ENCODE results near the gene EDC3.
"Not testable (repeated sequence)": the region's sequence is repeated elsewhere in the genome, so short reads cannot be mapped to it uniquely, and the experiment has no call there.

Gene EDC3

DNA sequence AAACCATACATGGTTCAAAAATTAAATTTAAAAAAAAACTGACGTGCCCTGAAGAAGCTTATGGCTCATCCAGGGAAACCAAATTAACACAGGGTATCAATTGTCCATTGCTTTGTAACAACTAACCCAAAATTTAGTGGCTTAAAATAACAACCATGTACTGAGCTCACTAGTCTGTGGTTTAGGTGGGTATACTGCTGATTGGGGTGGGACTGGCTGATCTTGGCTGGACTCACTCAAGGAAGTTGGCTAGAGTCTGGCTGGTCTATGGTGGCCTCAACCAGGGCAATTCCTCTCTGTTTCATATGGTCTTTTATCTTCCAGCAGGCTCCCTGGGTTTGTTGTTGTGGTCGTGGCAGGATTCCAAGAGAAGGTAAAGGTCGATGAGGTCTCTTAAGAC is 14.1 kb upstream of the EDC3 start:
- no peak for DNase-seq

DNA sequence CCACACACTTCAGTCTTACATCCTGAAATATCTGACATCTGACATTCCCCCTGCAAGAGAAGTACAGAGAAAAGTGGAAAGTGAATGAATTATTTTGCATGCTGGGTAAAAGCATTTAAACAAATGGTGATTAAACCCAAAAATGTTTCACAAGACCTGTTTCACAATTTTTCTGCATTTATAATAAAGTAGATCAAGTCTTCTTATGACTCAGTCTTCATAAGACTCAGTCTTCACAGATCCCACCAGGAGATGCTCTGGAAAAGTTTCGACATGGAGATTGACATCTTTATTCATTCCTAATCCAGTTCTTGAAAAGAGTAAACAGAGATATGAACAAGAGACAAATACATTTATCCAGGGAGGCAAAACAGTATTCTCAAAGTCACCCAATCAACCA is 13.2 kb upstream of the EDC3 start:
- no peak for DNase-seq

DNA sequence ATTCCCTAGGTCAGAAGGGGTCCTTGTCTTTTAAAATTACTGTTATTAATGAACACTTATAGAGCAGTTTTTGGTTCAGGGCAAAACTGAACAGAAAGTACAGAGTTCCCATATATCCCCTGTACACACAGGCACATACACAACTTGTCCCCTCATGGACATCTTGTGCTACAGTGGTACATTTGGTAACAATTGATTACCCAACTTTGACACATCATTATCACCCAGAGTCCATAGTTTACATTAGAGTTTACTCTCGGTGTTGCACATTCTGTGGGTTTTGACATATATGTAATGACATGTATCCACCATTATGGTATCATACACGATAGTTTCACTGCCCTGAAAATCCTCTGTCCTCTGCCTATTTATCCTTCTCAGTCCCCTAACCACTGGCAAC is 984 bp upstream of the EDC3 start:
- DNase-seq: no peak

DNA sequence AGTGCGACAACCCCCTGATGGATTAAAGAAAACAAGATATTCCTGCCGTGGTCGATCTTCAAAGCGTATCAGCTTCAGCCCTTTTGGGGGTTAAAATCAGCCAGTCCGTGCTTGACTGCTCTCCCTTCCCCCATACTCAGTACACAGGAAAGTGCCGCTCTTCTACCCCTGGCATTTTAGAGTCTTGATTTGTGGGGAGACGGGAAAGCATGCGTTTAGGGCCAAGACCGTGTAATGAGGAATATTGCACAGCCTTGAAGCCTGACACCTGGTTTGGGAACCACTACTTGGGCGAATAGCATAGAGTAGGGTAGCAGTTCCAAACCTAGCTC is 540 bp upstream of the EDC3 start:
- DNase-seq: no peak

DNA sequence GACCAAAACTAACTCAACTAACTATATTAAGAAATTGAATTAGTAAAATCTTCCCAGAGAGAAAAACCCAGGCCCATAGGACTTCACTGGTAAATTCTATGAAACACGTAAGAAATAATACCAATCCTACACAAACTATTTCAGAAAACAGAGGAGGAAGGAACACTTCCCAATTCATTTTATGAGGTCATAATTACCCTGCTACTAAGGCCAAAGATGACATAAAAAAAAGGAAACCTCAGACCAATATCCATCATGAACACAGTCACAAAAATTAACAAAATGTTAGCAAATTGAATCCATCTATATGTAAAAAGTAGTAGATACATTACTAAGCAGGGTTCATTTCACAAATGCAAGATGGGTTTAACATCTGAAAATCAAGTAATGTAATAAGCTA is 3.5 kb downstream of the EDC3 start:
- DNase-seq: no peak

DNA sequence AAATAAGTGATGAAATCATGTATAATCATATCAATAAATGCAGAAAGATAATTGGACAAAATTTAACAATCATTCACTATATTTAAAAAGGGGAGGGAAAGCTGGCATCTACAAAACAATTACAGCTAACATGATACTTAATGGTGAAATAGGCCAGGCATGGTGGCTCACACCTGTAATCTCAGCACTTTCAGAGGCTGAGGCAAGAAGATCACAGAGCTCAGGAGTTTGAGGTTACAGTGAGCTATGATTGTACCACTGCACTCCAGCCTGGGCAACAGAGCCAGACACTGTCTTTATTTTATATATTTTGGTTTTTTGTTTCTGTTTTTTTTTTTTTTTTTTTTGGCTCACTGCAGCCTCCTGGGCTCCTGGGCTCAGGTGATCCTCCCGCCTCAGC is 12.1 kb downstream of the EDC3 start:
- no peak for DNase-seq

DNA sequence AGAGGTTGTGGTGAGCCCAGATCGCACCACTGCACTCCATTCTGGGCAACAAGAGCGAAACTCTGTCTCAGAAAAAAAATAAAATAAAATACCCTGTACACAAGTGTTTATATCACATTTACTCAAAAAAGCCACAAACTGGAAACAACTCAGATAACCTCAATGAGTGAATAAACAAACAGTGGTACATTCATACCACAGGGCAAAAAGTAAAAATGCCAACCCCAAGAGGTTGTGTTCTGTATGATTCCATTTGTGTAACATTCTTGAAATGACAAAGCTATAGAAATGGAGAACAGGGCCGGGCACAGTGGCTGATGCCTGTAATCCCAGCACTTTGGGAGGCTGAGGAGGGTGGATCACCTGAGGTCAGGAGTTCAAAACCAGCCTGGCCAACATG is 12.9 kb downstream of the EDC3 start:
- DNase-seq: no peak

GRCh38 chr15:74680456-74680855 is 15.4 kb downstream of the EDC3 start:
- DNase-seq: no peak

- DNase-seq: no peak
Observed at GRCh38 chr15:74676801-74677200, 19.0 kb downstream of the EDC3 start.

DNA sequence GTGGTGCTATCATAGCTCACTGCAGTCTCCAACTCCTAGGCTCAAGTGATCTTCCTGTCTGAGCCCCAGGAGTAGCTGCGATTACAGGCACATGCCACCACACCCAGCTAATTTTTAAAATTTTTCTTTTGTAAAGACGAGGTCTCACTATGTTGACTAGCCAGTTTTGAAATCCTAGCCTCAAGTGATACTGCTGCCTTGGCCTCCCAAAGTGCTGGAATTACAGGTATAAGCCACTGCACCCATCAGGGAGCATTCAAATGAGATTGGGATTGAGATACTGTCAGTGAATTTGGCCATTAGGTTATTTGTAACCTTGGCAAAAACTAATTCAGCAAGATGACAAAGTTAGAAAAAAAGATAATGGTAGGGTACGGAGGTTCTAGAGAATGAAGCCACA is 21.7 kb downstream of the EDC3 start:
- no peak for DNase-seq

DNA sequence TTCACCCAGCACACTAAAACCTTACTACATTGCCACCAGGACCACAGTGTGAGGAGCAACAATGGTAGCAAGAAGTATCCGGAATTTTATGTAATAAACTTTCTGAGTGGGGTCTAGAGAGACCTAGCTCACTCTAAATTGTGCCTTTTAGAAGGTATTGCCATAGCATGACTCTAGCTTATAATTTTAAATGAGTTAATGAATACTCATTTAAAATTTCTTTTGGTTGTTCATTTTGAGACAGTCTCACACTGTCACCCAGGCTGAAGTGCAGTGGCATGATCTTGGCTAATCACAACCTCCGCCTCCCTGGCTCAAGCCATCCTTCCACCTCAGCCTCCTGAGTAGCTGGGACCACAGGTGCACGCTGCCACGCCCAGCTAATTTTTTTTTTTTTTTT is 26.2 kb downstream of the EDC3 start:
- DNase-seq: no peak

GRCh38 chr15:74667975-74668374 is 27.8 kb downstream of the EDC3 start:
- DNase-seq: no peak

GRCh38 chr15:74664670-74665069 is 31.2 kb downstream of the EDC3 start:
- no peak for DNase-seq

DNA sequence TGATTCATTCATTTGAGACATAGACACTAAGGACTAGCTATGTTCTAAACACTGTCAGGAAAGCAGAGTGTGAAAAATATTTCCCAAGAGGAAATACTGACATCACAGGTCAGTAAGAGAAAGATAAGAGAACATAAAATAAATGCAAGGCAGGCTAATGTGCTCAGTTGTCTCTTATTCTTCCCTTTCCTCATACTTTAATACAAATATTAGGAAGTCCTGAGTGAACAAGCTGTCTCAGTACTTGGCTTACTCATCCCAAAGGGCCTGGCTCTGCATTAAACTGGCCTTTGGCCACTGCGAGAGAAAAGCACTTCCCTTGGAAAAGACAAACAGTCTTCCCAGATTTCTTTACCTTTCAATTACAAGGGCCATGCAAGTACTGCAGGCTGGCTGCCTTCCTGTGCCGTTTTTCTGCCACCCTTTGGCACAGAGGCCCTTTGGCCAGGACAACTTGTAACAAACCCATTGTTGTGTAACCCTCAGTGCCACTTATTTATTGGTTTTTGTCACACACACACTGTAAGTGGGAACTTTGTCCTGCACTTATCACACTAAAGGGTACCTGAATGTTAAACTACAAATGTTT is 31.7 kb downstream of the EDC3 start:
- DNase-seq: no peak

- no peak for DNase-seq
Observed at GRCh38 chr15:74663303-74664027, 32.4 kb downstream of the EDC3 start.

DNA sequence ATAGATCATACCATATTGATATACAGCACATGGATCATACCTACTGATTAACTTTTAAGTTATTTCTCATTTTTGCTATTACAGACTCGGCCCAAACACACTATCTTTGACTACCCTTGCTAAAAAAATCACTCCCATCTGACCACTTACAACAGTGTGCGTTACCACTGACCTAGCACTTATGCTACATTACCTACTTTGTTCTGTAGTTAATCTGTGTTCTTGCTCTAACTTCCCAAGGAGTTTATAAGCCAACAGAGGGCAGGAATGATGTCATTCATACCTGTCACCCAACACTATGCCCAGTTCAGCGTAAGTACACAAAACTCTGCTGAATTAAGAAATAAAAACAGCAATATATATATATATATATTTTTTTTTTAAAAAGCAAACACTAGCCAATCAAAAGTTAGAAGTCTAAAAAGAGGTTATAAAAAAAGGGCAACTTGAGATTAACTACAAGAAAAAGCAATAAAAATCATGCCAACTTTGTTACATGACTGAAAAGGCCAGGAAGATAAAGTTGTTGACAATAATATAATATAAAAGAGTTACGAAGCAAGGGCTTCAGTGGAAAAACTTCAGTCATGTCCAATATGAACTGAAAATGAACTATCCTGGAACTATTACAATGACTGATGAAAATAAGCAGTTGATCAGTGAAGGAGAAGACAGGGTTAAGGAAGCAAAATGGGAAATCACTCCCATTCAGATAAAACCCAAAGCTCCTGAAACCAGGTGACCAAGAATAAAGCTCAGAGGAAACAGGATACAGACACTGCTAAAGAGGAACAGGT is 33.6 kb downstream of the EDC3 start:
- no peak for DNase-seq

- not testable (repeated sequence) for DNase-seq
Observed at GRCh38 chr15:74661280-74661679, 34.5 kb downstream of the EDC3 start.

GRCh38 chr15:74657846-74658245 is 38.0 kb downstream of the EDC3 start:
- no peak for DNase-seq

DNA sequence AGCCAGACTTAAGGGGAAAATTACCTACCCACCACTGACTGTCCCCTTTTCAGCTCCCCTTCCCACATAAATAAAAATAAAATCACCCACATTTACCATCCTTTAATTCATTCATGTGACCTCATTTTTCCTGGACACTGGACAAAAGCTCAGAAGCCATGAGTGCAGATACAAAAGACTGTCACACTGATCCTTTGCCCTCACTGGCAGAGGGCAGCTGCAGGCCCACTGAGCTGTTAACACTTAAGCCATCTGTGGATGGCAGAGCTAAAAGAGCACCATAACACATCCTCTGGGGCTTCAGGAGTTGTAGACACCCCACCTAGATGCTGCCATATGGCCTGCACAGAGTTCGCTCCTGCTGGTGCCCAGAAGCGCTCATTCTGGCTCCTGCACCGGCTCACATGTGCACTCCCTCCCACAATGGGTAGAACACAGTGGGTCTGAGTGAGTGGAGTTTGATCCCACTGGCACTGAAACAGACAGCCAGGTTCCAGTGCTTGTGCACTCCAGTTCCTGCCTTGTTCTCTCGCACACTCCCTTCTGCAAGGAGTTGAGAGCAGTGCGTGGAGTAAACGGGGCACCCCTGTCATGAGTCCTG is 38.8 kb downstream of the EDC3 start:
- DNase-seq: no peak

DNA sequence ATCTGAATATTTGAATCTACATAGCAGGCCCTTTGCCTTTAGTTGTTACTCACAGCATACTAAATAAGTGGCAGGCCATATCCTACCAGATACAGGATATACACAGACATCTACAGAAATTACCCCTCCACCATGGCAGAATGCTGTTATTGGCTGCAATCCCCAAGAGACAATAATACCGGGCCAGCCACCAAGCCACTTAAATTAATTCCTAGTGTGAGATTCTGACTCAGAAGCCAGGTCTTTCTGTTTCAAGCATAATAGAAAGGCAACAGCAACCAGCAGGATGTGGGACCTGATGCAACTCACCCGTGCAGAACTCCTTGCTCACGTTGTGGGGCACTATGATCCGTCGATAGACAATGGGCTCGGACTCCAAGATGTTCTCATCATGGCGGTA is 40.4 kb downstream of the EDC3 start:
- DNase-seq: no peak

DNA sequence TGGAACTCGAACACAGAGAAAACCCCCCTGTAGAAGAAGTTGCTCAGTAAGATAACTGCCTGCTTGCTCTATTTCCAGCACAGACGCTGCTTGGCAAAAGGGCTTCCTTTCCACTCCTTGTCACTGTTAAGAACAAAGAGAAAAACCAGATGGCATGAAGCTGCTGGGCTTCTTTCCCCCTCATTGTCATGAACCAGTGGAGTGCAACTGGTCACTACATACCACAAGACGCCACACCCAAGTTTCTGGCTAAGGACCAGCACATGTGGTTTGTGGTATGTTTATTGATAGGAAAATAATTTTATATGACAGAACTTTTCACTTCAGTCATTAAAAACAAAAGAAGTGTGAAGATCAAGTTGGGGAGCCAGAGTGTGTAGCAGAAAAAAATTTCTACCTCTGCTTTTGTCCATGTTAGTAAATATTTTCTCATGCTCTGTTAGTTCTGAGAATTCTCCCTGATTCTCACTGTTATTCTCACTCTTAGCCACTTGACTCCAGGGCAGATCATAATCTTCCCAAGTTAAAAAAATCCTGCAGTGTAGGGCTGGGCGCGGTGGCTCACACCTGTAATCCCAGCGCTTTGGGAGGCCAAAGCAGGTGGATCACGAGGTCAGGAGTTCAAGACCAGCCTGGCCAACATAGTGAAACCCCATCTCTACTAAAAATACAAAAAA is 42.3 kb downstream of the EDC3 start:
- DNase-seq: no peak

- DNase-seq: no peak
Observed at GRCh38 chr15:74651242-74651741, 44.5 kb downstream of the EDC3 start.
